ENCODE data around the gene RGS3. TPM values are rescaled to one million over a fixed set of nuclear protein-coding genes. Genes with fewer than 3 reads are reported as not detected.

The RGS3 gene
- total RNA-seq, 4 donors from 2014 or later = 43.0 to 66.2 (median 55.6) TPM

DNA sequence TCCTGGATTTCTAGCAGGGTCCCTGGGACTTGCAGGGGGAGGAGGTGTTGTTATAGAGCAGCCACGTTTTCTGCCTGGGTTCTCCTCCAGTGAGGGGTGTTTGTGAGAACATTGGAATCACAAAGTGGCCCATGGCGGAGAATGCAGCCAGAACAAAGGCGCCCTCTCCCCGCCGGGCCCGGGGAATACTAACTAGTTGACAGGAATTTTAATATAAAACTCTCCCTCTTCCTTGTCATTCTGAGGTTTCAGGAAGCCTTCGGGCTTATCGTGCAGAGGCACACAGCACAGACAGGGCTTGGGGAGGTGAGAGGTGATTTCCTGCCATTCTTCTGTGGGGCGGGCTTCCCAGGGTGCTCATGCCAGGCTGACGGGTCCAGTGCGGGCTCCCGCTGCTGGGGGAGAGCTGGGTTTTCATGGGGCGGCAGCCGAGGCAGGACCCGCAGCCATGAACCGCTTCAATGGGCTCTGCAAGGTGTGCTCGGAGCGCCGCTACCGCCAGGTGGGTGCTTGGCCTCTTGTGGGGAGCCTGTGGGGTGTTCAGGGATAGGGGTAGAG is 37.7 kb downstream of the RGS3 start:
- peak overlapping the region in 1 of 3 donors; percentile 58 for H3K27ac ChIP-seq
- no peaks in the 10 kb centered on the region for H3K9me3 ChIP-seq
- no peaks in the 10 kb centered on the region for H3K27me3 ChIP-seq
- TF ChIP-seq POLR2A (IDR thresholded peaks at IDR 0.05) = no peak
- TF ChIP-seq, protein P1, sequence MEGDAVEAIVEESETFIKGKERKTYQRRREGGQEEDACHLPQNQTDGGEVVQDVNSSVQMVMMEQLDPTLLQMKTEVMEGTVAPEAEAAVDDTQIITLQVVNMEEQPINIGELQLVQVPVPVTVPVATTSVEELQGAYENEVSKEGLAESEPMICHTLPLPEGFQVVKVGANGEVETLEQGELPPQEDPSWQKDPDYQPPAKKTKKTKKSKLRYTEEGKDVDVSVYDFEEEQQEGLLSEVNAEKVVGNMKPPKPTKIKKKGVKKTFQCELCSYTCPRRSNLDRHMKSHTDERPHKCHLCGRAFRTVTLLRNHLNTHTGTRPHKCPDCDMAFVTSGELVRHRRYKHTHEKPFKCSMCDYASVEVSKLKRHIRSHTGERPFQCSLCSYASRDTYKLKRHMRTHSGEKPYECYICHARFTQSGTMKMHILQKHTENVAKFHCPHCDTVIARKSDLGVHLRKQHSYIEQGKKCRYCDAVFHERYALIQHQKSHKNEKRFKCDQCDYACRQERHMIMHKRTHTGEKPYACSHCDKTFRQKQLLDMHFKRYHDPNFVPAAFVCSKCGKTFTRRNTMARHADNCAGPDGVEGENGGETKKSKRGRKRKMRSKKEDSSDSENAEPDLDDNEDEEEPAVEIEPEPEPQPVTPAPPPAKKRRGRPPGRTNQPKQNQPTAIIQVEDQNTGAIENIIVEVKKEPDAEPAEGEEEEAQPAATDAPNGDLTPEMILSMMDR (IDR thresholded peaks at IDR 0.05) = no peak
- H3K36me3 ChIP-seq = no peaks in the 10 kb centered on the region
- 62 to 78% methylated on average over 17 to 19 of the region's 20 CpGs for WGBS, 2 donors
- intact Hi-C loops (cut with DNase I) = no loop called here
- H3K4me3 ChIP-seq (replicated peaks in 1 of 3) = peak overlapping the region in 1 of 3 donors; percentile 21
- peaks cover 0 to 9% of the 10 kb centered on the region in 2 donors for H3K4me1 ChIP-seq
- DNase-seq = peak in 1 of 2 donors; percentile 14

DNA sequence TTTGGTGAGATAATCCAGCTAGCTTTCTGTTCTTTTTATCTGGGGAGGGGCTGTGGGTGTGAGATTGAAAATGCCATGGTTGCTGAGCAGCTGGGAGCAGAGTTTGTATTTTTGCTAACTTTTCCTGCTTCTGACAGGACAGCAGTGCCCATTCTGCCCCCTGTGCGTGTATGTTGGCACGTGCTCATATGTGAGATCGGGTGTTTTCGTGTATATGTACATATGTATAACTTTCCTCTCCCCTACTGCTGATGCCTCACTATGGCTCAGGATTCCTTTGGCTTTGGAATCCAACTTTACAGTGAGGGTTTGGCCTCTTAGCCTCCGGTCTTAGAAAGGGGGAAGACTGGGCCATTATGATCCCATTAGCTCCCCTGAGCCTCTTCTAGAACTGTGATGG is 38.3 kb downstream of the RGS3 start:
- peak overlapping the region in 1 of 3 donors; percentile 21 for H3K4me3 ChIP-seq (replicated peaks in 1 of 3)
- DNase-seq = no peak

DNA sequence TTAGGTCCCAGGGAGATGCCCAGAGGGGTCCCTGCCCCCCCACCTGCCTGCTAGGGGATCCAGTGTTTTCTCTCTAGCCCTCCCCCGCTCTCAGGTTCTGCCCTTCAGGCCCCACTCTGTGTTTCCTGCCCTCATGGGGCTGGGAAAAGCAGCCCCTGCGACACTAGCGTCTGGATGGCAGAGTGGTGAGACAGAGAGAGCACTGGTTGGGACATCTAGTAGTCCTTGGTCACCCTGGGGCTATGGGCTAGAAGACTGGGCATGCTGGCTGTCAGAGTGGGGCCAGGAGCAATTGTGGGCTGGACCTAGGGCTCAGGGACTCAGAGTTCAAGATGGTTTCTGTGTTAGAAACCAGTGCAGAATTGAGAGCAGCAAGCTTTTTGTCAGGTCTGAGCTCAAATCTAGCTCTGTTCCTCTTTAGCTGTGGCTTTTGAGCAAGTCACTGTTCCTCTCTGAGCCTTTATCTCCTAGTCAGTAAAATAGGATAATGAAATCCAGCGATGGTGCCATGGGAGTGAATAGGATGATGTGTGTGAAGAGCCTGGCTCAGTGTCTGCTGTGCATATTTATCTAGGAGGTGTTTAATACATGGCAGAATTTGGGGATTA is 39.0 kb downstream of the RGS3 start:
- DNase-seq = no peak
- Histone ChIP-seq H3K4me3 (replicated peaks in 1 of 3) (peak overlapping the region in 1 of 3 donors; percentile 21), H3K36me3 (no peaks in the 10 kb centered on the region), H3K9me3 (no peaks in the 10 kb centered on the region), H3K4me1 (peaks cover 0 to 14% of the 10 kb centered on the region in 2 donors), H3K27me3 (no peaks in the 10 kb centered on the region), H3K27ac (peak overlapping the region in 1 of 3 donors; percentile 58)
- TF ChIP-seq POLR2A (IDR thresholded peaks at IDR 0.05) = no peak
- TF ChIP-seq, protein P1 (IDR thresholded peaks at IDR 0.05) = no peak
- intact Hi-C loops (cut with DNase I) = no loop called here
- 67 to 88% methylated on average over 3 to 4 of the region's 4 CpGs for WGBS, 2 donors

More for the DNA sequence above, 38.3 kb downstream of the RGS3 start:
- peaks cover 0 to 12% of the 10 kb centered on the region in 2 donors for H3K4me1 ChIP-seq
- WGBS, 2 donors = 61 to 77% methylated on average over 5 of the region's 5 CpGs
- H3K9me3 ChIP-seq = no peaks in the 10 kb centered on the region
- TF ChIP-seq, protein P1 (IDR thresholded peaks at IDR 0.05) = no peak
- TF ChIP-seq POLR2A (IDR thresholded peaks at IDR 0.05) = no peak
- H3K27me3 ChIP-seq = no peaks in the 10 kb centered on the region
- peak overlapping the region in 1 of 3 donors; percentile 58 for H3K27ac ChIP-seq
- intact Hi-C loops (cut with DNase I) = no loop called here
- no peaks in the 10 kb centered on the region for H3K36me3 ChIP-seq

- Histone ChIP-seq H3K36me3 (no peaks in the 10 kb centered on the region), H3K4me1 (peaks cover 0 to 20% of the 10 kb centered on the region in 2 donors), H3K4me3 (replicated peaks in 1 of 3) (peak overlapping the region in 1 of 3 donors; percentile 10), H3K27me3 (no peaks in the 10 kb centered on the region), H3K9me3 (no peaks in the 10 kb centered on the region), H3K27ac (peak overlapping the region in 2 of 3 donors; percentile 18 to 56)
- DNase-seq = no peak
- TF ChIP-seq, protein P1 (IDR thresholded peaks at IDR 0.05) = no peak
- no peak for TF ChIP-seq POLR2A (IDR thresholded peaks at IDR 0.05)
- intact Hi-C loops (cut with DNase I) = no loop called here
- WGBS, 2 donors = 63 to 77% methylated on average over 8 of the region's 8 CpGs
Measured at GRCh38 chr9:113503131-113503541, 39.6 kb downstream of the RGS3 start.

DNA sequence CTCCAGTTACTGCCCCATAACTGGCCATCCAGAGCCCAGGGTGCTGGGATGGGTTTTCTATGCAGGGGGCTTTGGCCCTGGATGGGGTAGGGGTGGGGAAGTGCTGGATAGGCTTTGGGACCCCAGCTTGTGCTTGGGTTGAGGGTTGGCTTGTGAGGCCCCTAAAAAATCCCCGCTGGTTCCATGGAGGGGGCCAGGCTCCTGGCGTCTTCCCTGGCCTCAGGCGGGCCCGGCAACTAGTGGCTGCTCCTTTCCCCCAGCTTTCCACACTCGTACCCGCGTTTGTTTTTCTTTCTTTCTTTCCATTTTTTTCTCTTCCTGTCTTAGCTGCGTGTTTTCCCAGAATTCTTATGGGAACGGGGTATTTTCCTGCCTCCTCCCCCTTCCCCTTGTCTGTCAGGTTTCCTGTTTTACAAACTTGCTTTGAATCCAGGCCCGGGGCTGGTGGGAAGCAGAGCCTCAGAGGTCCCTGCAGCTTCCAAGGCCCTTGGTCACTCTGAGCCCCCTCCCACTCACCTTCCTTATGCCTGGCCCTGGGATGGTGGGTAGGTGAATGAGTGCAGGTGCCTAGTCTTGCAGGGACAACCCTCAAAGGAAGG is 40.2 kb downstream of the RGS3 start:
- H3K4me1 ChIP-seq = peaks cover 5 to 25% of the 10 kb centered on the region in 2 donors
- intact Hi-C loops (cut with DNase I) = no loop called here
- H3K27me3 ChIP-seq = no peaks in the 10 kb centered on the region
- WGBS, 2 donors = 50 to 59% methylated on average over 10 of the region's 10 CpGs
- no peak for TF ChIP-seq POLR2A (IDR thresholded peaks at IDR 0.05)
- TF ChIP-seq, protein P1 (IDR thresholded peaks at IDR 0.05) = no peak
- DNase-seq = no peak
- H3K27ac ChIP-seq = peak overlapping the region in 2 of 3 donors; percentile 18 to 56
- no peaks in the 10 kb centered on the region for H3K36me3 ChIP-seq
- H3K9me3 ChIP-seq = no peaks in the 10 kb centered on the region
- peak overlapping the region in 1 of 3 donors; percentile 10 for H3K4me3 ChIP-seq (replicated peaks in 1 of 3)

Measured in thyroid gland (tissue), 4 donors.